GM23338 (cell line): ENCODE measurements around the gene RORC. TPM values are rescaled to one million over a fixed set of nuclear protein-coding genes. Genes with fewer than 3 reads are reported as not detected.

Experiments
- ATAC-seq: fragments of 200-7000 bp; cut with Tn5 transposase; 3 replicates; pipeline ENCODE4 v1.9.1; 2020
- DNase-seq: peaks from one replicate; pipeline ENCODE4 v3.0.0-alpha.2; 2015; ENCODE audit warnings: low spot score
- H2AFZ ChIP-seq: fragments of 200-600 bp; sonication (generic); 2 replicates; pipeline ENCODE4 v1.8.0; 2016; ENCODE audit warnings: antibody characterized with exemption, mild to moderate bottlenecking, moderate library complexity
- H3F3A ChIP-seq: fragments of 200-600 bp; sonication (generic); replicated peaks from 2 replicates; pipeline ENCODE4 v1.8.0; 2017; ENCODE audit warnings: antibody characterized with exemption, mixed run types, low read depth
- H3K27ac ChIP-seq: fragments of 200-600 bp; sonication (generic); 2 replicates; pipeline ENCODE4 v1.6.1; 2016; ENCODE audit warnings: low read depth
- H3K27me3 ChIP-seq: fragments of 200-600 bp; sonication (generic); 2 replicates; pipeline ENCODE4 v1.8.0; 2016; ENCODE audit warnings: mild to moderate bottlenecking, mixed run types, moderate library complexity; ENCODE audit not compliant: insufficient read depth
- H3K36me3 ChIP-seq: fragments of 200-600 bp; sonication (generic); 2 replicates; pipeline ENCODE4 v1.8.0; 2016; ENCODE audit warnings: mild to moderate bottlenecking; ENCODE audit not compliant: insufficient read depth
- H3K4me1 ChIP-seq: fragments of 200-600 bp; sonication (generic); 2 replicates; pipeline ENCODE4 v1.8.0; 2016; ENCODE audit warnings: mild to moderate bottlenecking, moderate library complexity; ENCODE audit not compliant: insufficient read depth
- H3K4me2 ChIP-seq: fragments of 200-600 bp; sonication (generic); 2 replicates; pipeline ENCODE4 v1.7.1; 2017; ENCODE audit warnings: mixed run types
- H3K4me3 ChIP-seq: fragments of 200-600 bp; sonication (generic); 2 replicates; pipeline ENCODE4 v1.6.1; 2016; ENCODE audit warnings: mixed run types
- H3K79me2 ChIP-seq: fragments of 200-600 bp; sonication (generic); replicated peaks from 2 replicates; pipeline ENCODE4 v1.8.0; 2017; ENCODE audit warnings: mild to moderate bottlenecking; ENCODE audit not compliant: insufficient read depth
- H3K9me2 ChIP-seq: fragments of 200-600 bp; sonication (generic); 2 replicates; pipeline ENCODE4 v1.8.0; 2017; ENCODE audit not compliant: insufficient read depth
- H4K20me1 ChIP-seq: fragments of 200-600 bp; sonication (generic); replicated peaks from 2 replicates; pipeline ENCODE4 v1.8.0; 2017; ENCODE audit warnings: mild to moderate bottlenecking; ENCODE audit not compliant: insufficient read depth
- H3K27ac Mint-ChIP-seq: 2 replicates; pipeline ENCODE4 v1.8.0; 2020; ENCODE audit warnings: inconsistent platforms, mild to moderate bottlenecking, moderate library complexity, mixed read lengths
- H3K27me3 Mint-ChIP-seq: 3 replicates; pipeline ENCODE4 v1.8.0; 2022; ENCODE audit warnings: low read depth, mild to moderate bottlenecking, moderate library complexity, mixed read lengths, inconsistent platforms; ENCODE audit not compliant: insufficient read depth, poor library complexity
- H3K36me3 Mint-ChIP-seq: 3 replicates; pipeline ENCODE4 v1.8.0; 2021; ENCODE audit warnings: low read depth, mild to moderate bottlenecking, inconsistent platforms, moderate library complexity, mixed read lengths
- H3K4me1 Mint-ChIP-seq: 3 replicates; pipeline ENCODE4 v1.8.0; 2020; ENCODE audit warnings: mild to moderate bottlenecking, inconsistent platforms, mixed read lengths
- H3K4me3 Mint-ChIP-seq: 3 replicates; pipeline ENCODE4 v1.8.0; 2021; ENCODE audit warnings: moderate library complexity, mild to moderate bottlenecking, inconsistent platforms, mixed read lengths
- H3K9me3 Mint-ChIP-seq: 3 replicates; pipeline ENCODE4 v1.8.0; 2020; ENCODE audit warnings: moderate library complexity, mild to moderate bottlenecking, inconsistent platforms, mixed read lengths
- CREB1 ChIP-seq: fragments of 250-450 bp; sonication (Bioruptor Pico); IDR thresholded peaks from 2 replicates; pipeline ENCODE4 v1.5.0; 2020; ENCODE audit warnings: low read depth, mild to moderate bottlenecking, moderate library complexity
- EZH2 ChIP-seq: fragments of 200-600 bp; sonication (generic); IDR thresholded peaks from one replicate; pipeline ENCODE4 v1.8.0; 2017; ENCODE audit warnings: antibody characterized with exemption, mild to moderate bottlenecking, low read depth; ENCODE audit not compliant: unreplicated experiment
- NANOG ChIP-seq: IDR thresholded peaks from 2 replicates; pipeline ENCODE4 v1.6.1; 2016; ENCODE audit warnings: antibody characterized with exemption, borderline replicate concordance
- POLR2AphosphoS5 ChIP-seq: IDR thresholded peaks from 2 replicates; pipeline ENCODE4 v1.6.1; 2016; ENCODE audit warnings: antibody characterized with exemption, low read depth
- STAT1 ChIP-seq: IDR thresholded peaks from one replicate; pipeline ENCODE4 v1.6.1; 2016; ENCODE audit warnings: antibody characterized with exemption; ENCODE audit not compliant: unreplicated experiment
- ZNF114 ChIP-seq: fragments of 250-450 bp; sonication (Bioruptor Pico); IDR thresholded peaks from 2 replicates; pipeline ENCODE4 v1.5.0; 2020; ENCODE audit warnings: mild to moderate bottlenecking, moderate library complexity
- ZNF331 ChIP-seq: fragments of 250-450 bp; sonication (Bioruptor Pico); IDR thresholded peaks from 2 replicates; pipeline ENCODE4 v1.5.0; 2020; ENCODE audit warnings: low read depth, mild to moderate bottlenecking, moderate library complexity
- polyA plus RNA-seq: library from polyadenylated mRNA; unstranded; fragments of >200 nt; fragmentation: Nextera tagmentation; extraction: Ambion mirVana; gene quantifications from 2 replicates; pipeline ENCODE4 v1.2.1, GENCODE V29; 2016
- total RNA-seq: library from RNA; depleted of rRNA; stranded (reverse); fragments of >200 nt; shearing (Covaris generic); gene quantifications from 2 replicates; pipeline ENCODE4 v1.2.3, GENCODE V29; 2014
- TF ChIP-seq, protein P1 (sequence below): IDR thresholded peaks from one replicate; pipeline ENCODE4 v1.6.1; 2018; ENCODE audit warnings: antibody characterized with exemption; ENCODE audit not compliant: unreplicated experiment
- TF ChIP-seq, protein P2 (sequence below): IDR thresholded peaks from 2 replicates; pipeline ENCODE4 v1.6.1; 2016; ENCODE audit warnings: antibody characterized with exemption

Gene RORC
- total and polyA plus RNA-seq, 2 experiments from 2014 or later: 0.29 to 0.97 TPM

DNA sequence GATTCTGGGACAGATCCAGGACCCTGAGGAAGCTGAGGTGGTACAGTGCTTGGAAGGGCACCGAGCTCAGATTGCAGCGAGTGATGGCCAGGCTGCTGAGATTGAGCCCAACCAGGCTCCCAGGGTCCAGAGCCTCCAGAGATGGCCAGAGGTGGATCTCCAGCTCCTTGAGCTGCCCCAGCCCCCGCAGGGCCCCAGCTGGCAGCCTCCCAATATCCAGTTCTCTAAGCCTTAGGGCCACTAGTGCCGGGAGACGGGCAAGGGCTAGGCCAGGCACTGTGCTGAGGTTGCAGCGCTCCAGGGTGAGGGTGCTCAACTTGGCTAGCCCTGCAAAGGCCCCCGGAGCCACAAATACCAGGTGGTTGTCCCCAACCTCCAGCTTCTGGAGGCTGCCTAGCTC, 29.8 kb downstream of the RORC start:
- H4K20me1 ChIP-seq: 0 out of 2 replicates have a peak, but pooled peaks cover 2% of the 10 kb centered on the region
- H3K27me3 Mint-ChIP-seq: no peaks in the 10 kb centered on the region
- DNase-seq (no peak), ATAC-seq (no peak)
- H3K36me3 Mint-ChIP-seq: no peaks in the 10 kb centered on the region
- H3K4me3 ChIP-seq: no peak overlapping the region
- no peaks in the 10 kb centered on the region for H3F3A ChIP-seq
- no peak overlapping the region for H3K27ac Mint-ChIP-seq
- TF ChIP-seq CREB1 (CRISPR knock-in tag) (no peak), EZH2 (no peak)
- H3K9me3 Mint-ChIP-seq: no peaks in the 10 kb centered on the region
- H3K79me2 ChIP-seq: no peaks in the 10 kb centered on the region
- no peak overlapping the region for H3K4me3 Mint-ChIP-seq
- H2AFZ ChIP-seq: no peak overlapping the region
- peaks cover 14% of the 10 kb centered on the region for H3K4me1 Mint-ChIP-seq
- H3K27ac ChIP-seq: no peak overlapping the region
- no peaks in the 10 kb centered on the region for H3K9me2 ChIP-seq
- H3K36me3 ChIP-seq: no peaks in the 10 kb centered on the region
- H3K4me2 ChIP-seq: no peak overlapping the region
- H3K4me1 ChIP-seq: 0 out of 2 replicates have a peak, but pooled peaks cover 3% of the 10 kb centered on the region
- no peaks in the 10 kb centered on the region for H3K27me3 ChIP-seq

DNA sequence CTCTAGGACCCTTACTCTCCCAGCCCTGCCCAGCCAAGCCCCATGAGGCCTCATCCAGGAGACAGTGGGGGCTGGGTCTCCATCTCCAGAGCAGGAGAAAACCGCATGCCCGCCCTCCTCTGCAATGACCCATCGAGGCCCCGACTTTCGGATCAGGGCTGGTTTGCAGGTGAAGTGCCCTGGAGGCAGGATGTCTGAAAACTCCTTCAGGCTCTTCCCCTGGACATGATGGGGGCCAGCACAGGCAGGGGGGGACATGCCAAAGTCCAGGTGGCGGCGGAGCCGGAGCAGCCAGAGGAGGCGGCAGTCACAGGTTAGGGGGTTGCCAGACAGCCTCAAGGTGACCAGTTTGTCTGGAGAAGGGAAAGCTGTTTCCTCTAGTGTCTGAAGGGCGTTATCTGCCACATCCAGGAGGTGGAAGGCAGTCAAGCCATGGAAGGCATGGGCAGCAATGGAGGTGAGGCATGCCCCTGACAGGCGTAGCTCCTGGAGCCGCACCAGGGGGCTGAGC, 30.2 kb downstream of the RORC start:
- no peaks in the 10 kb centered on the region for H3K27me3 ChIP-seq
- H3K4me3 ChIP-seq: no peak overlapping the region
- Mint-ChIP-seq H3K27ac (no peak overlapping the region), H3K36me3 (no peaks in the 10 kb centered on the region), H3K27me3 (no peaks in the 10 kb centered on the region), H3K9me3 (no peaks in the 10 kb centered on the region), H3K4me3 (no peak overlapping the region), H3K4me1 (peaks cover 14% of the 10 kb centered on the region)
- no peaks in the 10 kb centered on the region for H3K36me3 ChIP-seq
- ATAC-seq (no peak), DNase-seq (no peak)
- no peaks in the 10 kb centered on the region for H3K79me2 ChIP-seq
- H2AFZ ChIP-seq: no peak overlapping the region
- H4K20me1 ChIP-seq: 0 out of 2 replicates have a peak, but pooled peaks cover 2% of the 10 kb centered on the region
- TF ChIP-seq, protein P1, sequence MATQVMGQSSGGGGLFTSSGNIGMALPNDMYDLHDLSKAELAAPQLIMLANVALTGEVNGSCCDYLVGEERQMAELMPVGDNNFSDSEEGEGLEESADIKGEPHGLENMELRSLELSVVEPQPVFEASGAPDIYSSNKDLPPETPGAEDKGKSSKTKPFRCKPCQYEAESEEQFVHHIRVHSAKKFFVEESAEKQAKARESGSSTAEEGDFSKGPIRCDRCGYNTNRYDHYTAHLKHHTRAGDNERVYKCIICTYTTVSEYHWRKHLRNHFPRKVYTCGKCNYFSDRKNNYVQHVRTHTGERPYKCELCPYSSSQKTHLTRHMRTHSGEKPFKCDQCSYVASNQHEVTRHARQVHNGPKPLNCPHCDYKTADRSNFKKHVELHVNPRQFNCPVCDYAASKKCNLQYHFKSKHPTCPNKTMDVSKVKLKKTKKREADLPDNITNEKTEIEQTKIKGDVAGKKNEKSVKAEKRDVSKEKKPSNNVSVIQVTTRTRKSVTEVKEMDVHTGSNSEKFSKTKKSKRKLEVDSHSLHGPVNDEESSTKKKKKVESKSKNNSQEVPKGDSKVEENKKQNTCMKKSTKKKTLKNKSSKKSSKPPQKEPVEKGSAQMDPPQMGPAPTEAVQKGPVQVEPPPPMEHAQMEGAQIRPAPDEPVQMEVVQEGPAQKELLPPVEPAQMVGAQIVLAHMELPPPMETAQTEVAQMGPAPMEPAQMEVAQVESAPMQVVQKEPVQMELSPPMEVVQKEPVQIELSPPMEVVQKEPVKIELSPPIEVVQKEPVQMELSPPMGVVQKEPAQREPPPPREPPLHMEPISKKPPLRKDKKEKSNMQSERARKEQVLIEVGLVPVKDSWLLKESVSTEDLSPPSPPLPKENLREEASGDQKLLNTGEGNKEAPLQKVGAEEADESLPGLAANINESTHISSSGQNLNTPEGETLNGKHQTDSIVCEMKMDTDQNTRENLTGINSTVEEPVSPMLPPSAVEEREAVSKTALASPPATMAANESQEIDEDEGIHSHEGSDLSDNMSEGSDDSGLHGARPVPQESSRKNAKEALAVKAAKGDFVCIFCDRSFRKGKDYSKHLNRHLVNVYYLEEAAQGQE: no peak
- TF ChIP-seq, protein P2, sequence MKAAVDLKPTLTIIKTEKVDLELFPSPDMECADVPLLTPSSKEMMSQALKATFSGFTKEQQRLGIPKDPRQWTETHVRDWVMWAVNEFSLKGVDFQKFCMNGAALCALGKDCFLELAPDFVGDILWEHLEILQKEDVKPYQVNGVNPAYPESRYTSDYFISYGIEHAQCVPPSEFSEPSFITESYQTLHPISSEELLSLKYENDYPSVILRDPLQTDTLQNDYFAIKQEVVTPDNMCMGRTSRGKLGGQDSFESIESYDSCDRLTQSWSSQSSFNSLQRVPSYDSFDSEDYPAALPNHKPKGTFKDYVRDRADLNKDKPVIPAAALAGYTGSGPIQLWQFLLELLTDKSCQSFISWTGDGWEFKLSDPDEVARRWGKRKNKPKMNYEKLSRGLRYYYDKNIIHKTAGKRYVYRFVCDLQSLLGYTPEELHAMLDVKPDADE: no peak
- no peak for TF ChIP-seq ZNF114 (CRISPR knock-in tag)
- no peak for TF ChIP-seq CREB1 (CRISPR knock-in tag)
- TF ChIP-seq NANOG: no peak
- no peak for TF ChIP-seq STAT1
- TF ChIP-seq EZH2: no peak
- no peak for TF ChIP-seq ZNF331
- no peak for TF ChIP-seq POLR2AphosphoS5
- no peaks in the 10 kb centered on the region for H3K9me2 ChIP-seq
- no peak overlapping the region for H3K4me2 ChIP-seq
- H3K4me1 ChIP-seq: 0 out of 2 replicates have a peak, but pooled peaks cover 3% of the 10 kb centered on the region
- H3F3A ChIP-seq: no peaks in the 10 kb centered on the region
- H3K27ac ChIP-seq: no peak overlapping the region
